ENCODE data around the gene RUBCNL. TPM values are rescaled to one million over a fixed set of nuclear protein-coding genes. Genes with fewer than 3 reads are reported as not detected.
"Not testable (repeated sequence)": the region's sequence is repeated elsewhere in the genome, so short reads cannot be mapped to it uniquely, and the experiment has no call there.

RUBCNL gene, protein sequence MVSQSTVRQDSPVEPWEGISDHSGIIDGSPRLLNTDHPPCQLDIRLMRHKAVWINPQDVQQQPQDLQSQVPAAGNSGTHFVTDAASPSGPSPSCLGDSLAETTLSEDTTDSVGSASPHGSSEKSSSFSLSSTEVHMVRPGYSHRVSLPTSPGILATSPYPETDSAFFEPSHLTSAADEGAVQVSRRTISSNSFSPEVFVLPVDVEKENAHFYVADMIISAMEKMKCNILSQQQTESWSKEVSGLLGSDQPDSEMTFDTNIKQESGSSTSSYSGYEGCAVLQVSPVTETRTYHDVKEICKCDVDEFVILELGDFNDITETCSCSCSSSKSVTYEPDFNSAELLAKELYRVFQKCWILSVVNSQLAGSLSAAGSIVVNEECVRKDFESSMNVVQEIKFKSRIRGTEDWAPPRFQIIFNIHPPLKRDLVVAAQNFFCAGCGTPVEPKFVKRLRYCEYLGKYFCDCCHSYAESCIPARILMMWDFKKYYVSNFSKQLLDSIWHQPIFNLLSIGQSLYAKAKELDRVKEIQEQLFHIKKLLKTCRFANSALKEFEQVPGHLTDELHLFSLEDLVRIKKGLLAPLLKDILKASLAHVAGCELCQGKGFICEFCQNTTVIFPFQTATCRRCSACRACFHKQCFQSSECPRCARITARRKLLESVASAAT
- total RNA-seq (under 1 TPM; 0.36 to 0.69 TPM), total RNA-seq (0.12 to 13.9 (median 1.4) reads per million in 172 experiments)
- polyA plus RNA-seq (2013, experiment 1 of 2): 2.1 TPM
- polyA plus RNA-seq (2013, experiment 2 of 2): 2.0 TPM

DNA sequence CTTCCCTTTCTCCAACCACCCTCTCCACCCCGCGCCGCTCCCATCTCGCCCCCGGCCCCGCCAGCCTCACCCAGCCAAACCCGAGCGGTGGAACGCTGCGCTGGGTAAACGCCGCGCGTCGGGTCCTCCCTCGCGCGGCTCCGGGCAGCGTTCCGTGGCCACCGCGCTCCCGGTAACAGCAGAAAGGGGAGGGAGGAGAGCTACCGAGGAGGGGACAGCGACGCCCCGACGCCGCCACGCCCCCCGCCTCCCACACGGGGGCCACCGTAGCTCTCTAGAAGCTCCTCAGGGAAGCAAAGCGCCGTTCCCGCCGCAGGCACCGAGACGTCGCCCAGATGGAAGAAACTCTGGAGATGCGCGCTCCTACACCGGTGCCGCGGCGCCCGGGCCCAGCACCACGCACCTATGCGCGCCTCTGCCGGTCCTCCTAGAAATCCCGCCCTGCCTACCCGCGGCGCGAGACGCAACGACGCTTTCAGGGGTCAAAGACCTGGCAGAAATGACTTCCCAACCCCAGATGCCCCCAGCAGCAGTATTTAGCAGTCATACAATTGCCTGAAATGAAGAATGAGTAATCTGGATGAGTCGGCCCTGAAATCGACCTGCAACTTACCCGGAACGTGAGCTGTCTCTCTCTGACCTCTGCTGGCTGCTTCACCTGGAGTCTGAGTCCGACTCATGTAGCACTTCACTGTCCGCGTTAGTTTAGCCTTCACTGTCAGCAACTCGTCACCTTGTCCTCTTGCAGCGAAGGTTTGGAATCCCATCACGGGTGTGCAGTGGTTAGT, at the start of gene RUBCNL:
Gene RUBCNL, minus strand, starts transcription at position 189 of the 788 bp plus-strand sequence. CDS start 14,777 bp downstream, outside the sequence.
- H3K4me3 Mint-ChIP-seq: peak within 1 kb of the TSS; percentile 86
- CTCF ChIA-PET: no interaction called here
- H3K27me3 Mint-ChIP-seq: peaks cover 46% of the 10 kb centered on the region
- POLR2A ChIA-PET: interaction anchor here (0.6 kb wide), 1 partner anchor 433 kb away, joined by 3 read pairs; no protein-coding TSS in a partner anchor
- H3K4me1 Mint-ChIP-seq (ENCODE audit: low read depth): peaks cover 33% of the 10 kb centered on the region
- intact Hi-C loops (cut with DNase I, micrococcal nuclease): no loop called here
- no peaks in the 10 kb centered on the region for H3K9me3 Mint-ChIP-seq
- peak within 1 kb of the TSS; percentile 59 for H3K4me3 ChIP-seq (ENCODE audit: low read length)
- no peak within 1 kb of the TSS for H3K27ac ChIP-seq (ENCODE audit: low read depth in 1 of 2, low read length in 2 of 2)
- peaks cover 27% of the 10 kb centered on the region for H3K4me1 ChIP-seq (ENCODE audit: insufficient read depth, low read length)
- ATAC-seq (ENCODE audit: poor library complexity) (peak; percentile 39), DNase-seq (peak in 4 of 14 experiments; percentile 5 to 48 (median 28))
- TF ChIP-seq, protein P1, sequence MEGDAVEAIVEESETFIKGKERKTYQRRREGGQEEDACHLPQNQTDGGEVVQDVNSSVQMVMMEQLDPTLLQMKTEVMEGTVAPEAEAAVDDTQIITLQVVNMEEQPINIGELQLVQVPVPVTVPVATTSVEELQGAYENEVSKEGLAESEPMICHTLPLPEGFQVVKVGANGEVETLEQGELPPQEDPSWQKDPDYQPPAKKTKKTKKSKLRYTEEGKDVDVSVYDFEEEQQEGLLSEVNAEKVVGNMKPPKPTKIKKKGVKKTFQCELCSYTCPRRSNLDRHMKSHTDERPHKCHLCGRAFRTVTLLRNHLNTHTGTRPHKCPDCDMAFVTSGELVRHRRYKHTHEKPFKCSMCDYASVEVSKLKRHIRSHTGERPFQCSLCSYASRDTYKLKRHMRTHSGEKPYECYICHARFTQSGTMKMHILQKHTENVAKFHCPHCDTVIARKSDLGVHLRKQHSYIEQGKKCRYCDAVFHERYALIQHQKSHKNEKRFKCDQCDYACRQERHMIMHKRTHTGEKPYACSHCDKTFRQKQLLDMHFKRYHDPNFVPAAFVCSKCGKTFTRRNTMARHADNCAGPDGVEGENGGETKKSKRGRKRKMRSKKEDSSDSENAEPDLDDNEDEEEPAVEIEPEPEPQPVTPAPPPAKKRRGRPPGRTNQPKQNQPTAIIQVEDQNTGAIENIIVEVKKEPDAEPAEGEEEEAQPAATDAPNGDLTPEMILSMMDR (IDR thresholded peaks at IDR 0.05): no peak
- no peaks in the 10 kb centered on the region for H3K36me3 ChIP-seq (ENCODE audit: insufficient read depth, low read length)
- H3K27me3 ChIP-seq (ENCODE audit: control insufficient read depth in 1 of 2, insufficient read depth in 2 of 2, low read length in 2 of 2): peaks cover 15 to 21% of the 10 kb centered on the region in 2 experiments
- no peak within 1 kb of the TSS for H3K27ac Mint-ChIP-seq
- no peaks in the 10 kb centered on the region for H3K9me3 ChIP-seq (ENCODE audit: control insufficient read depth in 1 of 2, insufficient read depth in 1 of 2, low read length in 2 of 2)
- H3K36me3 Mint-ChIP-seq (ENCODE audit: low read depth): no peaks in the 10 kb centered on the region

DNA sequence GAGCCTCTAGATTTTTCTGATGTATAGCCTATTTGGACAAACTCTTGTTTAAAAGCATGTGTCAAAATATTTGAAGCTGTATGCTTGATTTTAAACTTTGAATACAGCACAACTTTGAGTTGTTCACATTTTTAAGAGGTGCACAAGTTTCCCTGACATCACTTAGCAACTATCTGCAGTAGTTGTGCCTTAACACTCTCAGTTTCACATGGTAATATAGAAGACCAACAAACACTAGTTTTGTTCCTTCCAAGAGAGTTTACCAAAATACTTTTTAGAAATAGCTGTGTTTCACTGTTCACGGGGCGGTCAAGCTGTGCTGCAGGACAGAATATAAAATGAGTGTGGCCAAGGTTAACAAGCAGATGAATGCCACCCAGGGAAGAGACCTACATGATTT, 42.5 kb upstream of the RUBCNL start:
- H3K4me3 ChIP-seq (ENCODE audit: low read length); POLR2A ChIA-PET; H3K27ac Mint-ChIP-seq; H3K27me3 Mint-ChIP-seq; intact Hi-C loops (cut with DNase I, micrococcal nuclease); H3K4me3 Mint-ChIP-seq; H3K9me3 Mint-ChIP-seq; DNase-seq; H3K9me3 ChIP-seq (ENCODE audit: control insufficient read depth in 1 of 2, insufficient read depth in 1 of 2, low read length in 2 of 2); H3K4me1 Mint-ChIP-seq (ENCODE audit: low read depth); H3K36me3 Mint-ChIP-seq (ENCODE audit: low read depth); H3K36me3 ChIP-seq (ENCODE audit: insufficient read depth, low read length); ATAC-seq (ENCODE audit: poor library complexity); H3K27me3 ChIP-seq (ENCODE audit: control insufficient read depth in 1 of 2, insufficient read depth in 2 of 2, low read length in 2 of 2); H3K4me1 ChIP-seq (ENCODE audit: insufficient read depth, low read length); H3K27ac ChIP-seq (ENCODE audit: low read depth in 1 of 2, low read length in 2 of 2); CTCF ChIA-PET: not testable (repeated sequence)

DNA sequence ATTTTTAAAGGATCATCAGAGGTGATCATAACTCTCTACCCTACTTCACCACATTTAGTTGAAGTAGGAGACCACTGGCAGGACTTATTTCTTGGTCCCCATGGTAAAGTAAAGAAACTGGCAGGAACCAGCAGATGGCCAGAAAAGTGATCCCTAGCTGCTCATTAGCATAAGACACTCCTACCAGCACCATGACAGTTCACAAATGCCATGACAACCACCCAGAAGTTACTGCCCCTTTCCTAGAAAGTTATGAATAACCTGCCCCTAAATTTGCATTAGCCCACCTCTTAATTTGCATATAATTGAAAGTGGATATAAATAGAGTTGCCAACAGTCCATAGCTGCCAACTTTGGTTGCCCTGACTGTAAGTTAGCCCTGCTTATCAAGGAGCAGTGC, 18.4 kb upstream of the RUBCNL start:
- H3K4me3 ChIP-seq (ENCODE audit: low read length): no peak overlapping the region
- DNase-seq: peak in 1 of 14 experiments; percentile 28
- intact Hi-C loops (cut with DNase I, micrococcal nuclease): no loop called here
- no peaks in the 10 kb centered on the region for H3K9me3 ChIP-seq (ENCODE audit: control insufficient read depth in 1 of 2, insufficient read depth in 1 of 2, low read length in 2 of 2)
- H3K4me1 ChIP-seq (ENCODE audit: insufficient read depth, low read length): no peaks in the 10 kb centered on the region
- no peak overlapping the region for H3K27ac Mint-ChIP-seq
- no peak overlapping the region for H3K4me3 Mint-ChIP-seq
- no peak for ATAC-seq (ENCODE audit: poor library complexity)
- no peaks in the 10 kb centered on the region for H3K36me3 ChIP-seq (ENCODE audit: insufficient read depth, low read length)
- H3K4me1 Mint-ChIP-seq (ENCODE audit: low read depth): peaks cover 11% of the 10 kb centered on the region
- TF ChIP-seq, protein P1 (IDR thresholded peaks at IDR 0.05): no peak
- POLR2A ChIA-PET: no interaction called here
- H3K9me3 Mint-ChIP-seq: no peaks in the 10 kb centered on the region
- peaks cover 3% of the 10 kb centered on the region for H3K27me3 Mint-ChIP-seq
- no peak overlapping the region for H3K27ac ChIP-seq (ENCODE audit: low read depth in 1 of 2, low read length in 2 of 2)
- CTCF ChIA-PET: no interaction called here
- H3K36me3 Mint-ChIP-seq (ENCODE audit: low read depth): no peaks in the 10 kb centered on the region
- no peaks in the 10 kb centered on the region for H3K27me3 ChIP-seq (ENCODE audit: control insufficient read depth in 1 of 2, insufficient read depth in 2 of 2, low read length in 2 of 2)

Data from CD4-positive, alpha-beta T cell (primary cell).